HCT116 (cell line): ENCODE results near the gene GFM1. TPM values are rescaled to one million over a fixed set of nuclear protein-coding genes. Genes with fewer than 3 reads are reported as not detected.

ENCODE experiments used
- ATAC-seq: fragments of 200-7000 bp; cut with Tn5 transposase; 2 replicates; pipeline ENCODE4 v1.9.1; 2020; ENCODE audit warnings: mild to moderate bottlenecking, moderate library complexity
- BruUV-seq: library from RNA; stranded (reverse); fragments of 400-500 nt; replicated peaks from 2 replicates; lab custom pipeline; 2021; lab: Mats Ljungman, UMichigan
- CTCF ChIA-PET: fragments of 300-600 bp; sonication (Branson Sonifier 250); formaldehyde crosslinking; loops from one replicate; lab custom pipeline; 2021; ENCODE audit warnings: antibody characterized with exemption; lab: Charles Lee
- POLR2A ChIA-PET: fragments of 300-600, 350-600 bp; sonication (Branson Sonifier 250); formaldehyde crosslinking; loops from one replicate; lab custom pipeline; 2021; ENCODE audit warnings: antibody characterized with exemption; lab: Charles Lee
- RAD21 ChIA-PET, 2 experiments: fragments of 300-600 bp; sonication (Branson Sonifier 250); formaldehyde crosslinking; loops; one replicate each; lab custom pipeline; 2023; ENCODE audit warnings: low total read pairs in 2 of 2; ENCODE audit not compliant: uncharacterized antibody in 2 of 2, unreplicated experiment in 2 of 2, low non-redundant PET in 1 of 2; lab: Charles Lee
- DNase-seq: peaks from one replicate; pipeline ENCODE4 v3.0.0-alpha.2; 2010; ENCODE audit warnings: low read depth, low spot score
- H2AFZ ChIP-seq: fragments of 200-600 bp; shearing (Covaris generic), sonication (generic); 2 replicates; pipeline ENCODE4 v1.6.1; 2017; ENCODE audit warnings: low read depth, mixed run types, mixed read lengths, antibody characterized with exemption, low read length; ENCODE audit not compliant: poor library complexity, severe bottlenecking
- H3K27ac ChIP-seq: 2 replicates; pipeline ENCODE4 v1.5.1; 2012; ENCODE audit warnings: low read depth, low read length
- H3K27me3 ChIP-seq: fragments of 200-600 bp; sonication (generic); 2 replicates; pipeline ENCODE4 v1.6.1; 2016; ENCODE audit warnings: mixed run types, low read length, mixed read lengths; ENCODE audit not compliant: insufficient read depth
- H3K36me3 ChIP-seq, 2 experiments: fragments of 200-500 bp in 1 of 2; fragments of 200-600 bp in 1 of 2; sonication (Bioruptor generic) in 1 of 2; sonication (generic) in 1 of 2; 2 replicates each; pipeline versions ENCODE4 v1.5.1 to v1.6.1; 2014 to 2016; ENCODE audit warnings: low read length in 2 of 2, inconsistent platforms in 1 of 2, mixed read lengths in 1 of 2, mixed run types in 1 of 2; ENCODE audit not compliant: insufficient read depth in 2 of 2, control insufficient read depth in 1 of 2
- H3K4me1 ChIP-seq, 2 experiments: fragments of 200-600 bp in 1 of 2; sonication (generic) in 1 of 2; 2 replicates each; pipeline versions ENCODE4 v1.5.1 to v1.6.1; 2012 to 2017; ENCODE audit warnings: low read length in 2 of 2, inconsistent platforms in 1 of 2, mild to moderate bottlenecking in 1 of 2, mixed read lengths in 1 of 2, mixed run types in 1 of 2, moderate library complexity in 1 of 2; ENCODE audit not compliant: insufficient read depth in 2 of 2, control insufficient read depth in 1 of 2
- H3K4me2 ChIP-seq: fragments of 200-600 bp; sonication (generic); 2 replicates; pipeline ENCODE4 v1.6.1; 2017; ENCODE audit warnings: mixed run types, low read length, mixed read lengths
- H3K4me3 ChIP-seq, 2 experiments: fragments of 200-600 bp in 1 of 2; sonication (generic) in 1 of 2; replicated peaks in 1 of 2; 2 replicates each; pipeline ENCODE4 v1.5.1; 2011 to 2016; ENCODE audit warnings: low read length in 2 of 2, control low read depth in 1 of 2, low read depth in 1 of 2, mild to moderate bottlenecking in 1 of 2, mixed read lengths in 1 of 2, mixed run types in 1 of 2
- H3K79me2 ChIP-seq: fragments of 200-600 bp; sonication (generic); 2 replicates; pipeline ENCODE4 v1.6.1; 2017; ENCODE audit warnings: mild to moderate bottlenecking, mixed run types, low read length, moderate library complexity, mixed read lengths; ENCODE audit not compliant: insufficient read depth
- H3K9ac ChIP-seq: fragments of 200-600 bp; sonication (generic); 2 replicates; pipeline ENCODE4 v1.6.1; 2016; ENCODE audit warnings: low read length, mixed read lengths
- H3K9me2 ChIP-seq: fragments of 200-600 bp; sonication (generic), shearing (Covaris generic); 2 replicates; pipeline ENCODE4 v1.6.1; 2017; ENCODE audit warnings: mixed run types, mild to moderate bottlenecking, moderate library complexity; ENCODE audit not compliant: insufficient read depth
- H3K9me3 ChIP-seq, 2 experiments: fragments of 200-500 bp in 1 of 2; fragments of 200-600 bp in 1 of 2; sonication (Bioruptor generic) in 1 of 2; sonication (generic) in 1 of 2; 2 replicates each; pipeline ENCODE4 v1.6.1; 2014 to 2017; ENCODE audit warnings: low read length in 2 of 2, mixed read lengths in 2 of 2, inconsistent platforms in 1 of 2, low read depth in 1 of 2, mild to moderate bottlenecking in 1 of 2, mixed run types in 1 of 2, moderate library complexity in 1 of 2; ENCODE audit not compliant: control insufficient read depth in 1 of 2, insufficient read depth in 1 of 2
- H4K20me1 ChIP-seq: fragments of 200-600 bp; sonication (generic), shearing (Covaris generic); 2 replicates; pipeline ENCODE4 v1.6.1; 2017; ENCODE audit warnings: mixed run types, mild to moderate bottlenecking, moderate library complexity; ENCODE audit not compliant: insufficient read depth
- CBX3 ChIP-seq: IDR thresholded peaks from 2 replicates; pipeline ENCODE4 v1.6.1; 2012; ENCODE audit warnings: low read depth
- CEBPB ChIP-seq: IDR thresholded peaks from 2 replicates; pipeline ENCODE4 v1.6.1; 2012; ENCODE audit warnings: low read depth
- EGR1 ChIP-seq: IDR thresholded peaks from 2 replicates; pipeline ENCODE4 v1.6.1; 2012; ENCODE audit warnings: low read depth
- EZH2 ChIP-seq: fragments of 200-600 bp; sonication (generic); IDR thresholded peaks from 2 replicates; pipeline ENCODE4 v1.6.1; 2017; ENCODE audit warnings: antibody characterized with exemption, mixed run types
- EZH2phosphoT487 ChIP-seq: fragments of 200-600 bp; IDR thresholded peaks from 2 replicates; pipeline ENCODE4 v1.6.1; 2018; ENCODE audit warnings: antibody characterized with exemption, borderline replicate concordance
- JUND ChIP-seq: IDR thresholded peaks from 2 replicates; pipeline ENCODE4 v1.6.1; 2012
- POLR2AphosphoS5 ChIP-seq: IDR thresholded peaks from 2 replicates; pipeline ENCODE4 v1.6.1; 2011; ENCODE audit warnings: mild to moderate bottlenecking, low read depth, low read length, moderate library complexity
- RAD21 ChIP-seq: IDR thresholded peaks from 2 replicates; pipeline ENCODE4 v1.6.1; 2012; ENCODE audit warnings: low read depth, mild to moderate bottlenecking
- SIN3A ChIP-seq: IDR thresholded peaks from 2 replicates; pipeline ENCODE4 v1.6.1; 2012; ENCODE audit warnings: low read depth
- SP1 ChIP-seq: IDR thresholded peaks from 2 replicates; pipeline ENCODE4 v1.6.1; 2012; ENCODE audit warnings: low read depth
- TCF7L2 ChIP-seq: IDR thresholded peaks from 2 replicates; pipeline ENCODE4 v1.7.0; 2011; ENCODE audit warnings: borderline replicate concordance, inconsistent platforms; ENCODE audit not compliant: insufficient read depth, insufficient read length; ENCODE audit errors: extremely low read depth
- YY1 ChIP-seq: IDR thresholded peaks from 2 replicates; pipeline ENCODE4 v1.6.1; 2011; ENCODE audit warnings: low read length, low read depth, moderate library complexity, mild to moderate bottlenecking; ENCODE audit not compliant: insufficient replicate concordance; ENCODE audit errors: extremely low read depth
- ZFX ChIP-seq: fragments of 450-650 bp; IDR thresholded peaks from 2 replicates; pipeline ENCODE4 v1.6.1; 2017
- ZNF274 ChIP-seq: fragments of 200-500 bp; sonication (Bioruptor generic); IDR thresholded peaks from 2 replicates; pipeline ENCODE4 v1.6.1; 2014; ENCODE audit warnings: mild to moderate bottlenecking, low read depth, low read length, inconsistent platforms
- intact Hi-C: fragments of 100-400 bp; cut with micrococcal nuclease; formaldehyde crosslinking; loops from 2 replicates; pipeline ENCODE4 v1.10.0; 2022
- total RNA-seq: library from RNA; stranded (reverse); gene quantifications from one replicate; pipeline ENCODE4 v1.2.1, GENCODE V29; 2021; ENCODE audit not compliant: unreplicated experiment
- TF ChIP-seq, protein P1 (sequence below): IDR thresholded peaks from 2 replicates; pipeline ENCODE4 v1.6.1; 2012
- TF ChIP-seq, protein P2 (sequence below): IDR thresholded peaks from 2 replicates; pipeline ENCODE4 v1.6.1; 2012
- TF ChIP-seq, protein P3 (sequence below): IDR thresholded peaks from 2 replicates; pipeline ENCODE4 v1.6.1; 2011; ENCODE audit warnings: mild to moderate bottlenecking, low read length, moderate library complexity; ENCODE audit not compliant: insufficient replicate concordance; ENCODE audit errors: extremely low read depth

Gene GFM1
- total RNA-seq, 1 experiment from 2014 or later: 38.7 TPM

DNA sequence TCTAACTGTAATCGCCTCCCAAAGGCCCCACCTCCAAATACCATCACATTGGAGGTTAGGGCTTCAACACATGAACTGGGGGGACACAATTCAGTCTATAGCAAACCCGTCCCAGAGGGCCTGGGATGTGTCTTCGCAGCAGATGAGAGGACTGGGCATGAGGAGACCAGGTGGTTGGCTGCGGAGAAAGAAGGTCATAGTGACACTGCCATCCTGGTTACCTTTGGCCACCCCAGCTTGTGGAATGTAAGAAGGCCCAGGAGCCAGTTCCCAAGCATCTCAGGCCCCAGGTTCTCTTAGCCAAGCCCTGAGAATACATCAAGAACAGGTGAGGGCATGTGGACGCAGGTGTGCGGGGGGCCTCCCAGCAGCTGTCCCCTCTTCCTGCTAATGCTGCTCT, 94.3 kb downstream of the GFM1 start:
- H4K20me1 ChIP-seq: no peaks in the 10 kb centered on the region
- H3K9me3 ChIP-seq: peaks cover 3 to 7% of the 10 kb centered on the region in 2 experiments; a peak in 1 of 4 replicates
- ChIA-PET POLR2A (no interaction called here), CTCF (no interaction called here), RAD21 (no interaction called here)
- DNase-seq (no peak), ATAC-seq (no peak)
- H3K27ac ChIP-seq: no peak overlapping the region
- H3K79me2 ChIP-seq: no peaks in the 10 kb centered on the region
- no peaks in the 10 kb centered on the region for H3K9me2 ChIP-seq
- H3K36me3 ChIP-seq: no peaks in the 10 kb centered on the region
- no peak overlapping the region for H3K4me2 ChIP-seq
- BruUV-seq: no TSS peak
- intact Hi-C loops: no loop called here
- no peak overlapping the region for H3K9ac ChIP-seq
- no peak overlapping the region for H2AFZ ChIP-seq
- H3K4me3 ChIP-seq: no peak overlapping the region
- no peaks in the 10 kb centered on the region for H3K27me3 ChIP-seq
- no peaks in the 10 kb centered on the region for H3K4me1 ChIP-seq
- no peak for TF ChIP-seq YY1
- no peak for TF ChIP-seq SIN3A
- TF ChIP-seq ZNF274: no peak
- TF ChIP-seq, protein P1, sequence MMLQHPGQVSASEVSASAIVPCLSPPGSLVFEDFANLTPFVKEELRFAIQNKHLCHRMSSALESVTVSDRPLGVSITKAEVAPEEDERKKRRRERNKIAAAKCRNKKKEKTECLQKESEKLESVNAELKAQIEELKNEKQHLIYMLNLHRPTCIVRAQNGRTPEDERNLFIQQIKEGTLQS: no peak
- no peak for TF ChIP-seq TCF7L2
- TF ChIP-seq, protein P2, sequence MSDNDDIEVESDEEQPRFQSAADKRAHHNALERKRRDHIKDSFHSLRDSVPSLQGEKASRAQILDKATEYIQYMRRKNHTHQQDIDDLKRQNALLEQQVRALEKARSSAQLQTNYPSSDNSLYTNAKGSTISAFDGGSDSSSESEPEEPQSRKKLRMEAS: no peak
- no peak for TF ChIP-seq EZH2phosphoT487
- TF ChIP-seq EZH2: no peak
- TF ChIP-seq CEBPB: no peak
- TF ChIP-seq POLR2AphosphoS5: no peak
- TF ChIP-seq, protein P3, sequence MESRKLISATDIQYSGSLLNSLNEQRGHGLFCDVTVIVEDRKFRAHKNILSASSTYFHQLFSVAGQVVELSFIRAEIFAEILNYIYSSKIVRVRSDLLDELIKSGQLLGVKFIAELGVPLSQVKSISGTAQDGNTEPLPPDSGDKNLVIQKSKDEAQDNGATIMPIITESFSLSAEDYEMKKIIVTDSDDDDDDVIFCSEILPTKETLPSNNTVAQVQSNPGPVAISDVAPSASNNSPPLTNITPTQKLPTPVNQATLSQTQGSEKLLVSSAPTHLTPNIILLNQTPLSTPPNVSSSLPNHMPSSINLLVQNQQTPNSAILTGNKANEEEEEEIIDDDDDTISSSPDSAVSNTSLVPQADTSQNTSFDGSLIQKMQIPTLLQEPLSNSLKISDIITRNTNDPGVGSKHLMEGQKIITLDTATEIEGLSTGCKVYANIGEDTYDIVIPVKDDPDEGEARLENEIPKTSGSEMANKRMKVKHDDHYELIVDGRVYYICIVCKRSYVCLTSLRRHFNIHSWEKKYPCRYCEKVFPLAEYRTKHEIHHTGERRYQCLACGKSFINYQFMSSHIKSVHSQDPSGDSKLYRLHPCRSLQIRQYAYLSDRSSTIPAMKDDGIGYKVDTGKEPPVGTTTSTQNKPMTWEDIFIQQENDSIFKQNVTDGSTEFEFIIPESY: no peak
- no peak for TF ChIP-seq RAD21
- no peak for TF ChIP-seq SP1
- TF ChIP-seq ZFX: no peak
- TF ChIP-seq JUND: no peak
- TF ChIP-seq EGR1: no peak
- TF ChIP-seq CBX3: no peak
